Measurements from ENCODE around the gene NME7.

Gene NME7

GRCh38 chr1:169122976-169123375, 244.6 kb downstream of the NME7 start:
- H3K4me3 ChIP-seq (ENCODE audit: insufficient read depth, low read depth, low read length), result no peak overlapping the region
- no peak overlapping the region for H3K27ac ChIP-seq (ENCODE audit: insufficient read depth, low read depth, low read length, poor library complexity, severe bottlenecking)
- H3K36me3 ChIP-seq (ENCODE audit: control insufficient read depth, insufficient read depth, low read length), result peaks cover 15% of the 10 kb centered on the region
- no peaks in the 10 kb centered on the region for H3K4me1 ChIP-seq (ENCODE audit: control insufficient read depth, insufficient read depth, low read length)
- WGBS, 2 experiments, result 94 to 96% methylated on average over 5 to 6 of the region's 6 CpGs
- H3K27me3 ChIP-seq (ENCODE audit: control insufficient read depth, insufficient read depth, low read length, poor library complexity, severe bottlenecking), result no peaks in the 10 kb centered on the region
- H3K9me3 ChIP-seq (ENCODE audit: control insufficient read depth, low read length), result no peaks in the 10 kb centered on the region

- no peak overlapping the region for H3K27ac ChIP-seq (ENCODE audit: insufficient read depth, low read depth, low read length, poor library complexity, severe bottlenecking)
- 89 to 95% methylated on average over 6 of the region's 6 CpGs for WGBS, 2 experiments
- no peaks in the 10 kb centered on the region for H3K27me3 ChIP-seq (ENCODE audit: control insufficient read depth, insufficient read depth, low read length, poor library complexity, severe bottlenecking)
- H3K4me3 ChIP-seq (ENCODE audit: insufficient read depth, low read depth, low read length), result no peak overlapping the region
- peaks cover 9% of the 10 kb centered on the region for H3K36me3 ChIP-seq (ENCODE audit: control insufficient read depth, insufficient read depth, low read length)
- H3K4me1 ChIP-seq (ENCODE audit: control insufficient read depth, insufficient read depth, low read length), result no peaks in the 10 kb centered on the region
- no peaks in the 10 kb centered on the region for H3K9me3 ChIP-seq (ENCODE audit: control insufficient read depth, low read length)
Observed at GRCh38 chr1:169121146-169121923, 246.3 kb downstream of the NME7 start.

GRCh38 chr1:169120066-169120465, 247.5 kb downstream of the NME7 start:
- Histone ChIP-seq H3K4me3 (ENCODE audit: insufficient read depth, low read depth, low read length) (no peak overlapping the region), H3K27ac (ENCODE audit: insufficient read depth, low read depth, low read length, poor library complexity, severe bottlenecking) (no peak overlapping the region), H3K4me1 (ENCODE audit: control insufficient read depth, insufficient read depth, low read length) (no peaks in the 10 kb centered on the region), H3K9me3 (ENCODE audit: control insufficient read depth, low read length) (no peaks in the 10 kb centered on the region), H3K27me3 (ENCODE audit: control insufficient read depth, insufficient read depth, low read length, poor library complexity, severe bottlenecking) (no peaks in the 10 kb centered on the region), H3K36me3 (ENCODE audit: control insufficient read depth, insufficient read depth, low read length) (peaks cover under 1% of the 10 kb centered on the region)
- 94 to 96% methylated on average over 5 of the region's 5 CpGs for WGBS, 2 experiments

GRCh38 chr1:169119405-169119804, 248.2 kb downstream of the NME7 start:
- WGBS, 2 experiments, result 93 to 96% methylated on average over 5 of the region's 5 CpGs
- Histone ChIP-seq H3K27me3 (ENCODE audit: control insufficient read depth, insufficient read depth, low read length, poor library complexity, severe bottlenecking) (no peaks in the 10 kb centered on the region), H3K4me3 (ENCODE audit: insufficient read depth, low read depth, low read length) (no peak overlapping the region), H3K9me3 (ENCODE audit: control insufficient read depth, low read length) (no peaks in the 10 kb centered on the region), H3K4me1 (ENCODE audit: control insufficient read depth, insufficient read depth, low read length) (no peaks in the 10 kb centered on the region), H3K36me3 (ENCODE audit: control insufficient read depth, insufficient read depth, low read length) (peaks cover 3% of the 10 kb centered on the region), H3K27ac (ENCODE audit: insufficient read depth, low read depth, low read length, poor library complexity, severe bottlenecking) (no peak overlapping the region)

- Histone ChIP-seq H3K27ac (ENCODE audit: insufficient read depth, low read depth, low read length, poor library complexity, severe bottlenecking) (no peak overlapping the region), H3K36me3 (ENCODE audit: control insufficient read depth, insufficient read depth, low read length) (peaks cover 13% of the 10 kb centered on the region), H3K9me3 (ENCODE audit: control insufficient read depth, low read length) (no peaks in the 10 kb centered on the region), H3K27me3 (ENCODE audit: control insufficient read depth, insufficient read depth, low read length, poor library complexity, severe bottlenecking) (no peaks in the 10 kb centered on the region), H3K4me1 (ENCODE audit: control insufficient read depth, insufficient read depth, low read length) (no peaks in the 10 kb centered on the region), H3K4me3 (ENCODE audit: insufficient read depth, low read depth, low read length) (no peak overlapping the region)
- 90 to 92% methylated on average over 4 of the region's 4 CpGs for WGBS, 2 experiments
Observed at GRCh38 chr1:169118227-169118626, 249.4 kb downstream of the NME7 start.

GRCh38 chr1:169117599-169117998, 250.0 kb downstream of the NME7 start:
- Histone ChIP-seq H3K36me3 (ENCODE audit: control insufficient read depth, insufficient read depth, low read length) (peaks cover 14% of the 10 kb centered on the region), H3K4me1 (ENCODE audit: control insufficient read depth, insufficient read depth, low read length) (no peaks in the 10 kb centered on the region), H3K27me3 (ENCODE audit: control insufficient read depth, insufficient read depth, low read length, poor library complexity, severe bottlenecking) (no peaks in the 10 kb centered on the region), H3K9me3 (ENCODE audit: control insufficient read depth, low read length) (no peaks in the 10 kb centered on the region), H3K4me3 (ENCODE audit: insufficient read depth, low read depth, low read length) (no peak overlapping the region), H3K27ac (ENCODE audit: insufficient read depth, low read depth, low read length, poor library complexity, severe bottlenecking) (no peak overlapping the region)
- 100% methylated on average over 1 of the region's 1 CpG for WGBS, 2 experiments

- Histone ChIP-seq H3K4me1 (ENCODE audit: control insufficient read depth, insufficient read depth, low read length) (no peaks in the 10 kb centered on the region), H3K27ac (ENCODE audit: insufficient read depth, low read depth, low read length, poor library complexity, severe bottlenecking) (no peak overlapping the region), H3K9me3 (ENCODE audit: control insufficient read depth, low read length) (no peaks in the 10 kb centered on the region), H3K27me3 (ENCODE audit: control insufficient read depth, insufficient read depth, low read length, poor library complexity, severe bottlenecking) (no peaks in the 10 kb centered on the region), H3K4me3 (ENCODE audit: insufficient read depth, low read depth, low read length) (no peak overlapping the region), H3K36me3 (ENCODE audit: control insufficient read depth, insufficient read depth, low read length) (peaks cover 16% of the 10 kb centered on the region)
- 88 to 100% methylated on average over 2 of the region's 2 CpGs for WGBS, 2 experiments
Observed at GRCh38 chr1:169117014-169117413, 250.6 kb downstream of the NME7 start.

GRCh38 chr1:169115891-169116585, 251.6 kb downstream of the NME7 start:
- H3K27ac ChIP-seq (ENCODE audit: insufficient read depth, low read depth, low read length, poor library complexity, severe bottlenecking), result no peak overlapping the region
- H3K4me3 ChIP-seq (ENCODE audit: insufficient read depth, low read depth, low read length), result no peak overlapping the region
- H3K9me3 ChIP-seq (ENCODE audit: control insufficient read depth, low read length), result no peaks in the 10 kb centered on the region
- WGBS, 2 experiments, result 87 to 90% methylated on average over 14 of the region's 14 CpGs
- no peaks in the 10 kb centered on the region for H3K4me1 ChIP-seq (ENCODE audit: control insufficient read depth, insufficient read depth, low read length)
- peaks cover 26% of the 10 kb centered on the region for H3K36me3 ChIP-seq (ENCODE audit: control insufficient read depth, insufficient read depth, low read length)
- no peaks in the 10 kb centered on the region for H3K27me3 ChIP-seq (ENCODE audit: control insufficient read depth, insufficient read depth, low read length, poor library complexity, severe bottlenecking)

- H3K4me3 ChIP-seq (ENCODE audit: insufficient read depth, low read depth, low read length), result no peak overlapping the region
- peaks cover 15% of the 10 kb centered on the region for H3K4me1 ChIP-seq (ENCODE audit: control insufficient read depth, insufficient read depth, low read length)
- peaks cover 26% of the 10 kb centered on the region for H3K36me3 ChIP-seq (ENCODE audit: control insufficient read depth, insufficient read depth, low read length)
- no peak overlapping the region for H3K27ac ChIP-seq (ENCODE audit: insufficient read depth, low read depth, low read length, poor library complexity, severe bottlenecking)
- WGBS, 2 experiments, result 72 to 81% methylated on average over 4 of the region's 4 CpGs
- no peaks in the 10 kb centered on the region for H3K9me3 ChIP-seq (ENCODE audit: control insufficient read depth, low read length)
- H3K27me3 ChIP-seq (ENCODE audit: control insufficient read depth, insufficient read depth, low read length, poor library complexity, severe bottlenecking), result no peaks in the 10 kb centered on the region
Observed at GRCh38 chr1:169113613-169114119, 253.9 kb downstream of the NME7 start.

- Histone ChIP-seq H3K27ac (ENCODE audit: insufficient read depth, low read depth, low read length, poor library complexity, severe bottlenecking) (no peak overlapping the region), H3K9me3 (ENCODE audit: control insufficient read depth, low read length) (no peaks in the 10 kb centered on the region), H3K36me3 (ENCODE audit: control insufficient read depth, insufficient read depth, low read length) (peaks cover 26% of the 10 kb centered on the region), H3K4me3 (ENCODE audit: insufficient read depth, low read depth, low read length) (no peak overlapping the region), H3K4me1 (ENCODE audit: control insufficient read depth, insufficient read depth, low read length) (peaks cover 27% of the 10 kb centered on the region), H3K27me3 (ENCODE audit: control insufficient read depth, insufficient read depth, low read length, poor library complexity, severe bottlenecking) (no peaks in the 10 kb centered on the region)
- 93 to 95% methylated on average over 6 of the region's 6 CpGs for WGBS, 2 experiments
Observed at GRCh38 chr1:169112241-169112640, 255.4 kb downstream of the NME7 start.
